GM19193 (cell line): ENCODE results near the gene ZCCHC14.

Experiments used
- POLR2A ChIP-seq: IDR thresholded peaks from 4 replicates; pipeline ENCODE4 v1.6.1; 2011; ENCODE audit not compliant: insufficient read depth, insufficient read length; ENCODE audit errors: extremely low read depth

Gene ZCCHC14

DNA sequence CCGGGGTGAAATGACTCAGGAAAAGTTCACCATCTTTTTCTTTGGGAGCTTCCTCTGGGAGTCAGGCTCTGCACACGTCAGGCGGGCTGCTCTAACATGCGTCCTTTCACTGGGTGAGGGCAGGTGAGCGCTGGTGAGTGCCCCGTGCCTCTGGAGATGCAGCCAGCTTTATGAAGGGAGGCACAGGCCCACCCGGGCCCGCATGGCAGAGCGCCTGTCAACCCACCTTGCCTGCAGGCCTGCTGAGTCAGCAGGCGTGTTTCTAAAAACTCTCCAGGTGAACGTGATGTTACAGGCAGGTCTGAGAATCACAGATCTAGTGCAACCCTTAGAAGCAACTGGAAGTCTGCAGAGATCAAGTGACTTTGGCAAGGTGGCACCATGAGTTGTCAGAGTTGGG is 82.3 kb downstream of the ZCCHC14 start:
- no peak for TF ChIP-seq POLR2A

DNA sequence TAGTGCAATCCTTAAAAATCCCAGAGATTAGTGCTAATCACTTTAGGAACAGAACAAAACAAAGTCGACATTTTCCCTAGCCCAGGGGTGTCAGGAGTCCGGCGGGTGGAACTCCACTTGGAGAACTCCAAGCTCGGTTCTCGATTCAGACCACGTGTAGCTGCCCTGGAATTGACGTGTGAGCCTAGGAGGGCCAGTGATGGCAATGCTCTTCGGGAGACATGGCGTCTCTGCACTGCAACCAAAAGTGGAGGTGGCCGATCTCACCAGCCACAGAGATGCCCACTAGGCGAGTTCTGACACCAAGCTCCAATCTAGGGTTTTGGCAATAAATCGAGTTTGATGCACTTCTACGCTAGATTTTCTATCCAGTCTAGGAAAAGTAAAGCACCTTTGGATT is 83.0 kb downstream of the ZCCHC14 start:
- TF ChIP-seq POLR2A = no peak

DNA sequence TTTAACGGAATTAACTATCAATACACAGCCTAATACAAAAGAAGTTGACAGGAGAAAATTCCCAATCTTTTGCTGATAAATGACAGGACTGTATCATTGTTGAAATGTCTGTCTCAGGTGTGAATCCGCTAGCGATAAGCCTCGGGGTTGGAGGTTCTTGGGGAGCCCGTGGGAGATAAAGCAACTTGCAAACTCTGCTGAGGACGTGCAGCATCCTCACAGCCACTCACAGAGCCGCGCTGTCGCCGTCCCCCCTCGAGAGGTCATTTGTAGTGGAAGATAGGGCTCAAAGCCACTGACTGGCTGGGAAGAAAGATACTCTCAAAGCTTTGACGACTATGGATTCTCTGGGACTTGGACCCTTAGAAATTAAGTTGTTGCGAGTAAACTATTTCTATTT is 83.7 kb downstream of the ZCCHC14 start:
- no peak for TF ChIP-seq POLR2A

DNA sequence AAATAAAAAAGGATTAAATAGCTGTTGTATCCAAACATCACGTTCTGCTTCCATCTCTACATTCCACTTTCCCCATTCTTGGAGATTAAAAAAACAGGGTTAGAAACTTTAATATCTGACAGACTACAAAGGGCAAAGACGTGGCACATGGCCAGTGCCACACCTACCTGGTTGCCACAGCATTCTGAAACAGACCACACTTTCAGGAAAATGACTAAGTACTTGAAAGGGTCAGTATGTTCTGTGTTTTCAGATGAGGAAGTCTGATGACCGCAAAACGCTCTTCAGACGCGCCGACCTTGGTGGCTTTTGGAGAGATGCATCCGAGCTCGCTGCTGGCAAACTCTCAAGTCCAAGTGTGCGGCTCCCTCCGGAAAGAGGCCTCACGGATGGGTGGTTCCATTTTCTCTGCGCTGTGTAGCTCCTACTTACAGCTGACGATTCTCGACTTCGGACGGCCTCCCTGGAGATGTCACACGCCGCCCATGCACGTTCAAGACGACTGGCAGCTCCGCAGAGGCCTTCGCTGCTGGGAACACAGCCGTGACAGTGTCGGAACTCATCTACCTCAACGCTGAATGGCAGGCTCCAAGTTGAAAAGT is 85.2 kb downstream of the ZCCHC14 start:
- TF ChIP-seq POLR2A = no peak

GRCh38 chr16:87406495-87407088 is 86.2 kb downstream of the ZCCHC14 start:
- no peak for TF ChIP-seq POLR2A

DNA sequence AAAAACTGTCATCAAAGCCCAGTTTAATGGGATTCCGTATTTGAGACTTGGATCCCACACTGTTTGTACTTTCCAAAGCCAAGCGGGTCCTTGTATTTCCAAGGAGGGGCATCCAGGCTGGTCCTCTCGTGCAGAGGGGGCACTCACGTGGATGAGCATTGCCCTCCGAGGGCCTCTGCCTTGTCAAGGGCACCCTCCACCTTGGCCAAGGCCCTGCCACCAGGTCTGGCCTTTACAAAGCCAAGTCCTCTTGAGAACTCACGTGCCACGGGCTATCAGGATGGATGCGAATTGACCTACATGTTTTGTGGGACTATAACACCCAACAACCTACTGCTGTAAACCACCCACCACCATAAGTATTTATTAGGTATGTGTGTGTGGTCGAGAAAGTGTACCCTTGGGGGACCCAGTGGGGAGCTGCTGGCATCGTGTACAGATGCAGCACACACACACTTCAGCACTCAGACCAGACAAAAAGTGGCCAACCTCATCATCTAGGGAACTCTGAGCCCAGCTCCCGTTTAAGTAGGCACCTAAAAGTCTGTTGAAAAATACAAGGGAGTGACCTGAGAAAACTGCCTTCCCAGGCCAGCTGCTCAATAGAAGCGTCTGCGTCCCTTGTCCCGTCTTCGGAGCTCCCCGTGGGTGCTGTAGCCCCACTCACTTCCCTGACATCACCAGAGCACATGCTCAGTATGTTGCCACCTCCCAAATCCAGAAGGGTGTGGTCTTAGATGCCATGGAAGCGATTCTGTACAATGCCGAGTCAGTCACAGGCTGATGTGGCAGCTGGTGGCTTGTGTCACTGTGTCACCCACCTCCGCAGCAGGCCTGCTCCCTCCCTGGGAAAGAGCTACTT is 87.8 kb downstream of the ZCCHC14 start:
- TF ChIP-seq POLR2A = no peak

DNA sequence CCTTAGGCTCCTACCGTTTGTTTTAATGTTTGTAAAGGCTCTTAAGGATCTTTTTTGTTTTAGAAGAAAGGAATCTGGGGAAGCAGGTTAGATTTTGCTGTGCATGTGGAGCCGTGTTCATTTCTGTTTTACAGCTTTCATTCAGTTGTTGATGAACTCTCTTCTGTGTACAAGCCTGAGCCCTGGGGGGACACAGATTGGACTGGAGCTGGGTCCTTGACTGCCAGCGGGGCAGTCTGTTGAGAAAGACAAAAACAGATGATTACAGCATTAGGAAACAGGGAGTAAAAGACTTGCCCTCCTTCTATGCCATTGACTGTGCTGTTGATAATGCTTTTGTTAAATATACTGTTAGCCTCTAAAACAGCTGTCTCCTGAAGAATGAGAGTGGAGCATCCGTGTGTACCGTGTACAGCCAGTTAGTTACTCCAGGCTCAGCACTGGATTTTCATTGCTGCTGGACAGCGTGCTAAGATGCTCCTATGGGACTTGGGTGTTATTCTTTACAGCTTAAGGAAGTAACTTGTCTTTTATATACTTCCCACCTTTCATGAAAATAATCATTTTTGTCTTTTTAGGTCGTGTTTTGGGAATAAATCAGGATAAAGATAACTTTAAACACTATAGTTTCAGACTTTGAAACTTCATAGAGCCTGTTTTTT is 97.5 kb downstream of the ZCCHC14 start:
- TF ChIP-seq POLR2A = no peak

DNA sequence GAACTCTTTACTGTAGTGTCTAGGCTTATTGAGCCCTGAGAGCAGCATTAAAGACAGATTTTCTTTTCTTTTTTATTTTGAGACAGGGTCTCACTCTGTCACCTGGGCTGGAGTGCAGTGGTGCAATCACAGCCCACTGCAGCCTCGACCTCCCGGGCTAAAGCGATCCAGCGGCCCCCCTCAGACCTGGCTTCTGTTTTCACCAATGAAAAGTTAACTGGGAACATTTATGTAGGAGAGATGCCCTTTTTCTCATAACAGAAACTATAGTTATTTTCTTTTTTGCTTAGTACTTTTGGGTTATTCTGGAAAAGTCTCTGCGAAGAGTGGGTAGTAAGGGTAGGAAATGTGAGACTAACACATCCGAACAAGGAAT is 99.2 kb downstream of the ZCCHC14 start:
- no peak for TF ChIP-seq POLR2A

- no peak for TF ChIP-seq POLR2A
Measured at GRCh38 chr16:87392821-87393679, 99.8 kb downstream of the ZCCHC14 start.

DNA sequence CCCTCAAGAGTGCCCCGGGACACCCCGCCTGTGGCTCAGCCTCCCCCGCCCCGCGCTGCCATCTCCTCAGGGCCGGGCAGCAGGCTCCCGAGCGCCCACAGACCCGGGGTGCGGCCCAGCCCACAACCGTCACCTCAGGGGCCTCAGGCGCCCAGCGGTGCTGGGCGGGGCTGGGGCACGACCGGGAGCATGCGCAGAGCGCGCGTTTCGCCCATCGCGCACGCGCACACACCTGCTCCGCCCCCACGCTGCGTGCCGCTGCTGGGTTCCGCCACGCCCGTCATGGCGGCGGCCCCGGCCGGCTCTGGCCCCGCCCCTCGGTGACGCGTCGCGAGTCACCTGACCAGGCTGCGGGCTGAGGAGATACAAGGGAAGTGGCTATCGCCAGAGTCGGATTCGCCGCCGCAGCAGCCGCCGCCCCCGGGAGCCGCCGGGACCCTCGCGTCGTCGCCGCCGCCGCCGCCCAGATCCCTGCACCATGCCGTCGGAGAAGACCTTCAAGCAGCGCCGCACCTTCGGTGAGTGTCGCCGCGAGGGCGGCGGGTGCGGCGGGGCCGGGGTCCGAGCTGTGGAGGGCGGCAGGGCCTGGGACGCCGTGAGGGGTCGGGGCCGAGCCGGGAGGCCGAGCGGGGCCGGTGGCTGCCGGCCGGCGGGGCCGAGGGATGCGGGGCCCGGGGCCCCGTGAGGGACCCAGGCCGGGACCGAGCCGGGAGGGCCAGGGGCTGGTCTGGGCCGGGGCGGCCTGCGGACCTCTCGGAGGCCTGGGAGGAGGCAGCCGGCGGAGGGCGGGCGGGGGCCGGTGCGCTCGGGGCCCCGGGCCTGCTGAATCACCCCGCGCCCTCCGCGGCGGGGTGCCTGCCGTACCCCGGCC is 100.6 kb downstream of the ZCCHC14 start, which contains the start of gene MAP1LC3B:
TSS of gene MAP1LC3B (plus strand) at position 387 of the 871 bp plus-strand sequence. CDS start at position 479, 92 bp downstream.
- TF ChIP-seq POLR2A = peak; percentile 85

GRCh38 chr16:87391324-87391949 is 101.4 kb downstream of the ZCCHC14 start:
- TF ChIP-seq POLR2A = no peak

- no peak for TF ChIP-seq POLR2A
Measured at GRCh38 chr16:87390641-87391323, 102.0 kb downstream of the ZCCHC14 start.
